GM23338 (cell line): ENCODE data around the gene UBASH3B. TPM values are rescaled to one million over a fixed set of nuclear protein-coding genes. Genes with fewer than 3 reads are reported as not detected.

Experiments
- ATAC-seq: fragments of 200-7000 bp; cut with Tn5 transposase; 3 replicates; pipeline ENCODE4 v1.9.1; 2020
- DNase-seq: peaks from one replicate; pipeline ENCODE4 v3.0.0-alpha.2; 2015; ENCODE audit warnings: low spot score
- H2AFZ ChIP-seq: fragments of 200-600 bp; sonication (generic); 2 replicates; pipeline ENCODE4 v1.8.0; 2016; ENCODE audit warnings: antibody characterized with exemption, mild to moderate bottlenecking, moderate library complexity
- H3F3A ChIP-seq: fragments of 200-600 bp; sonication (generic); replicated peaks from 2 replicates; pipeline ENCODE4 v1.8.0; 2017; ENCODE audit warnings: antibody characterized with exemption, mixed run types, low read depth
- H3K27ac ChIP-seq: fragments of 200-600 bp; sonication (generic); 2 replicates; pipeline ENCODE4 v1.6.1; 2016; ENCODE audit warnings: low read depth
- H3K27me3 ChIP-seq: fragments of 200-600 bp; sonication (generic); 2 replicates; pipeline ENCODE4 v1.8.0; 2016; ENCODE audit warnings: mild to moderate bottlenecking, mixed run types, moderate library complexity; ENCODE audit not compliant: insufficient read depth
- H3K36me3 ChIP-seq: fragments of 200-600 bp; sonication (generic); 2 replicates; pipeline ENCODE4 v1.8.0; 2016; ENCODE audit warnings: mild to moderate bottlenecking; ENCODE audit not compliant: insufficient read depth
- H3K4me1 ChIP-seq: fragments of 200-600 bp; sonication (generic); 2 replicates; pipeline ENCODE4 v1.8.0; 2016; ENCODE audit warnings: mild to moderate bottlenecking, moderate library complexity; ENCODE audit not compliant: insufficient read depth
- H3K4me2 ChIP-seq: fragments of 200-600 bp; sonication (generic); 2 replicates; pipeline ENCODE4 v1.7.1; 2017; ENCODE audit warnings: mixed run types
- H3K4me3 ChIP-seq: fragments of 200-600 bp; sonication (generic); 2 replicates; pipeline ENCODE4 v1.6.1; 2016; ENCODE audit warnings: mixed run types
- H3K79me2 ChIP-seq: fragments of 200-600 bp; sonication (generic); replicated peaks from 2 replicates; pipeline ENCODE4 v1.8.0; 2017; ENCODE audit warnings: mild to moderate bottlenecking; ENCODE audit not compliant: insufficient read depth
- H3K9me2 ChIP-seq: fragments of 200-600 bp; sonication (generic); 2 replicates; pipeline ENCODE4 v1.8.0; 2017; ENCODE audit not compliant: insufficient read depth
- H4K20me1 ChIP-seq: fragments of 200-600 bp; sonication (generic); replicated peaks from 2 replicates; pipeline ENCODE4 v1.8.0; 2017; ENCODE audit warnings: mild to moderate bottlenecking; ENCODE audit not compliant: insufficient read depth
- H3K27ac Mint-ChIP-seq: 2 replicates; pipeline ENCODE4 v1.8.0; 2020; ENCODE audit warnings: inconsistent platforms, mild to moderate bottlenecking, moderate library complexity, mixed read lengths
- H3K27me3 Mint-ChIP-seq: 3 replicates; pipeline ENCODE4 v1.8.0; 2022; ENCODE audit warnings: low read depth, mild to moderate bottlenecking, moderate library complexity, mixed read lengths, inconsistent platforms; ENCODE audit not compliant: insufficient read depth, poor library complexity
- H3K36me3 Mint-ChIP-seq: 3 replicates; pipeline ENCODE4 v1.8.0; 2021; ENCODE audit warnings: low read depth, mild to moderate bottlenecking, inconsistent platforms, moderate library complexity, mixed read lengths
- H3K4me1 Mint-ChIP-seq: 3 replicates; pipeline ENCODE4 v1.8.0; 2020; ENCODE audit warnings: mild to moderate bottlenecking, inconsistent platforms, mixed read lengths
- H3K4me3 Mint-ChIP-seq: 3 replicates; pipeline ENCODE4 v1.8.0; 2021; ENCODE audit warnings: moderate library complexity, mild to moderate bottlenecking, inconsistent platforms, mixed read lengths
- H3K9me3 Mint-ChIP-seq: 3 replicates; pipeline ENCODE4 v1.8.0; 2020; ENCODE audit warnings: moderate library complexity, mild to moderate bottlenecking, inconsistent platforms, mixed read lengths
- CREB1 ChIP-seq: fragments of 250-450 bp; sonication (Bioruptor Pico); IDR thresholded peaks from 2 replicates; pipeline ENCODE4 v1.5.0; 2020; ENCODE audit warnings: low read depth, mild to moderate bottlenecking, moderate library complexity
- JUNB ChIP-seq: IDR thresholded peaks from one replicate; pipeline ENCODE4 v1.6.1; 2016; ENCODE audit warnings: antibody characterized with exemption; ENCODE audit not compliant: unreplicated experiment
- POLR2AphosphoS5 ChIP-seq: IDR thresholded peaks from 2 replicates; pipeline ENCODE4 v1.6.1; 2016; ENCODE audit warnings: antibody characterized with exemption, low read depth
- STAT1 ChIP-seq: IDR thresholded peaks from one replicate; pipeline ENCODE4 v1.6.1; 2016; ENCODE audit warnings: antibody characterized with exemption; ENCODE audit not compliant: unreplicated experiment
- ZNF114 ChIP-seq: fragments of 250-450 bp; sonication (Bioruptor Pico); IDR thresholded peaks from 2 replicates; pipeline ENCODE4 v1.5.0; 2020; ENCODE audit warnings: mild to moderate bottlenecking, moderate library complexity
- ZNF331 ChIP-seq: fragments of 250-450 bp; sonication (Bioruptor Pico); IDR thresholded peaks from 2 replicates; pipeline ENCODE4 v1.5.0; 2020; ENCODE audit warnings: low read depth, mild to moderate bottlenecking, moderate library complexity
- ZNF462 ChIP-seq: fragments of 250-450 bp; sonication (Bioruptor Pico); IDR thresholded peaks from 2 replicates; pipeline ENCODE4 v1.5.0; 2020; ENCODE audit warnings: mild to moderate bottlenecking, moderate library complexity
- polyA plus RNA-seq: library from polyadenylated mRNA; unstranded; fragments of >200 nt; fragmentation: Nextera tagmentation; extraction: Ambion mirVana; gene quantifications from 2 replicates; pipeline ENCODE4 v1.2.1, GENCODE V29; 2016
- total RNA-seq: library from RNA; depleted of rRNA; stranded (reverse); fragments of >200 nt; shearing (Covaris generic); gene quantifications from 2 replicates; pipeline ENCODE4 v1.2.3, GENCODE V29; 2014

UBASH3B gene
- total and polyA plus RNA-seq, 2 experiments from 2014 or later: 2.1 to 12.0 TPM

GRCh38 chr11:122803306-122803705, 147.8 kb downstream of the UBASH3B start (continued):
- no peak for TF ChIP-seq ZNF462 (CRISPR knock-in tag)

GRCh38 chr11:122803716-122804115, 148.2 kb downstream of the UBASH3B start:
- DNase-seq (no peak), ATAC-seq (no peak; the same call in 2 of the 3 replicates)
- Histone ChIP-seq H3K4me1 (no peaks in the 10 kb centered on the region), H2AFZ (no peak overlapping the region), H3F3A (no peaks in the 10 kb centered on the region), H3K27ac (no peak overlapping the region), H4K20me1 (no peaks in the 10 kb centered on the region), H3K27me3 (no peaks in the 10 kb centered on the region), H3K4me3 (no peak overlapping the region), H3K4me2 (no peak overlapping the region), H3K79me2 (no peaks in the 10 kb centered on the region), H3K9me2 (no peaks in the 10 kb centered on the region), H3K36me3 (no peaks in the 10 kb centered on the region)
- Mint-ChIP-seq H3K27me3 (peaks cover 4% of the 10 kb centered on the region), H3K36me3 (no peaks in the 10 kb centered on the region), H3K4me1 (peaks cover 28% of the 10 kb centered on the region), H3K9me3 (no peaks in the 10 kb centered on the region), H3K27ac (no peak overlapping the region), H3K4me3 (no peak overlapping the region)
- no peak for TF ChIP-seq ZNF462 (CRISPR knock-in tag)
- TF ChIP-seq STAT1: no peak
- TF ChIP-seq JUNB: no peak
- TF ChIP-seq POLR2AphosphoS5: no peak
- no peak for TF ChIP-seq ZNF114 (CRISPR knock-in tag)
- no peak for TF ChIP-seq ZNF331 (CRISPR knock-in tag)
- TF ChIP-seq CREB1 (CRISPR knock-in tag): no peak
